HCT116 (cell line): ENCODE data around the gene PEX19. TPM values are rescaled to one million over a fixed set of nuclear protein-coding genes. Genes with fewer than 3 reads are reported as not detected.

Source experiments
- ATAC-seq: fragments of 200-7000 bp; cut with Tn5 transposase; 2 replicates; pipeline ENCODE4 v1.9.1; 2020; ENCODE audit warnings: mild to moderate bottlenecking, moderate library complexity
- BruUV-seq: library from RNA; stranded (reverse); fragments of 400-500 nt; replicated peaks from 2 replicates; lab custom pipeline; 2021; lab: Mats Ljungman, UMichigan
- CTCF ChIA-PET: fragments of 300-600 bp; sonication (Branson Sonifier 250); formaldehyde crosslinking; loops from one replicate; lab custom pipeline; 2021; ENCODE audit warnings: antibody characterized with exemption; lab: Charles Lee
- POLR2A ChIA-PET: fragments of 300-600, 350-600 bp; sonication (Branson Sonifier 250); formaldehyde crosslinking; loops from one replicate; lab custom pipeline; 2021; ENCODE audit warnings: antibody characterized with exemption; lab: Charles Lee
- RAD21 ChIA-PET, 2 experiments: fragments of 300-600 bp; sonication (Branson Sonifier 250); formaldehyde crosslinking; loops; one replicate each; lab custom pipeline; 2023; ENCODE audit warnings: low total read pairs in 2 of 2; ENCODE audit not compliant: uncharacterized antibody in 2 of 2, unreplicated experiment in 2 of 2, low non-redundant PET in 1 of 2; lab: Charles Lee
- DNase-seq: peaks from one replicate; pipeline ENCODE4 v3.0.0-alpha.2; 2010; ENCODE audit warnings: low read depth, low spot score
- H2AFZ ChIP-seq: fragments of 200-600 bp; shearing (Covaris generic), sonication (generic); 2 replicates; pipeline ENCODE4 v1.6.1; 2017; ENCODE audit warnings: low read depth, mixed run types, mixed read lengths, antibody characterized with exemption, low read length; ENCODE audit not compliant: poor library complexity, severe bottlenecking
- H3K27ac ChIP-seq: 2 replicates; pipeline ENCODE4 v1.5.1; 2012; ENCODE audit warnings: low read depth, low read length
- H3K27me3 ChIP-seq: fragments of 200-600 bp; sonication (generic); 2 replicates; pipeline ENCODE4 v1.6.1; 2016; ENCODE audit warnings: mixed run types, low read length, mixed read lengths; ENCODE audit not compliant: insufficient read depth
- H3K36me3 ChIP-seq, 2 experiments: fragments of 200-500 bp in 1 of 2; fragments of 200-600 bp in 1 of 2; sonication (Bioruptor generic) in 1 of 2; sonication (generic) in 1 of 2; 2 replicates each; pipeline versions ENCODE4 v1.5.1 to v1.6.1; 2014 to 2016; ENCODE audit warnings: low read length in 2 of 2, inconsistent platforms in 1 of 2, mixed read lengths in 1 of 2, mixed run types in 1 of 2; ENCODE audit not compliant: insufficient read depth in 2 of 2, control insufficient read depth in 1 of 2
- H3K4me1 ChIP-seq, 2 experiments: fragments of 200-600 bp in 1 of 2; sonication (generic) in 1 of 2; 2 replicates each; pipeline versions ENCODE4 v1.5.1 to v1.6.1; 2012 to 2017; ENCODE audit warnings: low read length in 2 of 2, inconsistent platforms in 1 of 2, mild to moderate bottlenecking in 1 of 2, mixed read lengths in 1 of 2, mixed run types in 1 of 2, moderate library complexity in 1 of 2; ENCODE audit not compliant: insufficient read depth in 2 of 2, control insufficient read depth in 1 of 2
- H3K4me2 ChIP-seq: fragments of 200-600 bp; sonication (generic); 2 replicates; pipeline ENCODE4 v1.6.1; 2017; ENCODE audit warnings: mixed run types, low read length, mixed read lengths
- H3K4me3 ChIP-seq, 2 experiments: fragments of 200-600 bp in 1 of 2; sonication (generic) in 1 of 2; replicated peaks in 1 of 2; 2 replicates each; pipeline ENCODE4 v1.5.1; 2011 to 2016; ENCODE audit warnings: low read length in 2 of 2, control low read depth in 1 of 2, low read depth in 1 of 2, mild to moderate bottlenecking in 1 of 2, mixed read lengths in 1 of 2, mixed run types in 1 of 2
- H3K79me2 ChIP-seq: fragments of 200-600 bp; sonication (generic); 2 replicates; pipeline ENCODE4 v1.6.1; 2017; ENCODE audit warnings: mild to moderate bottlenecking, mixed run types, low read length, moderate library complexity, mixed read lengths; ENCODE audit not compliant: insufficient read depth
- H3K9ac ChIP-seq: fragments of 200-600 bp; sonication (generic); 2 replicates; pipeline ENCODE4 v1.6.1; 2016; ENCODE audit warnings: low read length, mixed read lengths
- H3K9me2 ChIP-seq: fragments of 200-600 bp; sonication (generic), shearing (Covaris generic); 2 replicates; pipeline ENCODE4 v1.6.1; 2017; ENCODE audit warnings: mixed run types, mild to moderate bottlenecking, moderate library complexity; ENCODE audit not compliant: insufficient read depth
- H3K9me3 ChIP-seq, 2 experiments: fragments of 200-500 bp in 1 of 2; fragments of 200-600 bp in 1 of 2; sonication (Bioruptor generic) in 1 of 2; sonication (generic) in 1 of 2; 2 replicates each; pipeline ENCODE4 v1.6.1; 2014 to 2017; ENCODE audit warnings: low read length in 2 of 2, mixed read lengths in 2 of 2, inconsistent platforms in 1 of 2, low read depth in 1 of 2, mild to moderate bottlenecking in 1 of 2, mixed run types in 1 of 2, moderate library complexity in 1 of 2; ENCODE audit not compliant: control insufficient read depth in 1 of 2, insufficient read depth in 1 of 2
- H4K20me1 ChIP-seq: fragments of 200-600 bp; sonication (generic), shearing (Covaris generic); 2 replicates; pipeline ENCODE4 v1.6.1; 2017; ENCODE audit warnings: mixed run types, mild to moderate bottlenecking, moderate library complexity; ENCODE audit not compliant: insufficient read depth
- FOSL1 ChIP-seq: IDR thresholded peaks from 2 replicates; pipeline ENCODE4 v1.6.1; 2012; ENCODE audit warnings: low read depth
- POLR2A ChIP-seq: IDR thresholded peaks from 2 replicates; pipeline ENCODE4 v1.7.0; 2011; ENCODE audit warnings: borderline replicate concordance; ENCODE audit not compliant: insufficient read depth, insufficient read length; ENCODE audit errors: extremely low read depth
- SP1 ChIP-seq: IDR thresholded peaks from 2 replicates; pipeline ENCODE4 v1.6.1; 2012; ENCODE audit warnings: low read depth
- SRF ChIP-seq: IDR thresholded peaks from 2 replicates; pipeline ENCODE4 v1.6.1; 2012; ENCODE audit warnings: low read depth
- intact Hi-C: fragments of 100-400 bp; cut with micrococcal nuclease; formaldehyde crosslinking; loops from 2 replicates; pipeline ENCODE4 v1.10.0; 2022
- total RNA-seq: library from RNA; stranded (reverse); gene quantifications from one replicate; pipeline ENCODE4 v1.2.1, GENCODE V29; 2021; ENCODE audit not compliant: unreplicated experiment
- TF ChIP-seq, protein P1 (sequence below), 3 experiments: fragments of 200-600 bp in 1 of 3; sonication (generic) in 1 of 3; IDR thresholded peaks in 2 of 3; conservative IDR thresholded peaks in 1 of 3; 2 replicates each; pipeline ENCODE4 v1.5.1; 2012 to 2017; ENCODE audit warnings: low read depth in 2 of 3, low read length in 2 of 3, antibody characterized with exemption in 1 of 3, borderline replicate concordance in 1 of 3, control low read depth in 1 of 3, mild to moderate bottlenecking in 1 of 3, mixed read lengths in 1 of 3, mixed run types in 1 of 3, moderate library complexity in 1 of 3; ENCODE audit not compliant: insufficient read depth in 1 of 3
- TF ChIP-seq, protein P2 (sequence below): IDR thresholded peaks from 2 replicates; pipeline ENCODE4 v1.6.1; 2011; ENCODE audit warnings: mild to moderate bottlenecking, low read length, moderate library complexity; ENCODE audit not compliant: insufficient replicate concordance; ENCODE audit errors: extremely low read depth

Gene PEX19
- total RNA-seq, 1 experiment from 2014 or later = 35.9 TPM

DNA sequence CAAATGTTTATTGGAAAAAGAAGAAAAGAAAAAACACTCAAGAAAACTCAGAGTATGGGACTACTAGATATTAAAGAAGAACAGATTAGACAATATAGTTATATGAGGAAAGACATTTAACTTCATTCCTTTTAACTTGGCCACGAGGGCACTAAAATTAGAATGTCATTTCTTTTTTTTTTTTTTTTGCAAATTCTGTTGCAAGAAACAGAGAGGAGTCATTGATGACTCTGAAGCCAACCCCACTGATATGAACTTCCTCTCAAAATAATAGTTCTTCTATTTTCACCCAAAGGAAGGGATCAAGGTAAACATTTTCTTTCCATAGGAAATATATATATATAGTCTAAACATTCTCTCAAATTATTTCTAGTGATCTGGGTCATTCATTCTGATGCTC lies 24.6 kb upstream of the PEX19 start:
- CTCF ChIA-PET = no interaction called here
- no peak for ATAC-seq
- no peak overlapping the region for H3K9ac ChIP-seq
- H3K4me1 ChIP-seq = no peaks in the 10 kb centered on the region
- no TSS peak for BruUV-seq
- H3K79me2 ChIP-seq = peaks cover 5% of the 10 kb centered on the region; the same call in 1 of the 2 replicates
- RAD21 ChIA-PET = no interaction called here
- no peaks in the 10 kb centered on the region for H3K9me2 ChIP-seq
- no peak for DNase-seq
- POLR2A ChIA-PET = no interaction called here
- H4K20me1 ChIP-seq = no peaks in the 10 kb centered on the region
- no peak overlapping the region for H3K4me3 ChIP-seq
- H3K4me2 ChIP-seq = no peak overlapping the region
- peaks cover 45 to 76% of the 10 kb centered on the region in 2 experiments for H3K36me3 ChIP-seq
- H3K9me3 ChIP-seq = no peaks in the 10 kb centered on the region
- no peak overlapping the region for H3K27ac ChIP-seq
- intact Hi-C loops = no loop called here
- H2AFZ ChIP-seq = no peak overlapping the region
- no peaks in the 10 kb centered on the region for H3K27me3 ChIP-seq
- TF ChIP-seq FOSL1 = no peak
- TF ChIP-seq, protein P1, sequence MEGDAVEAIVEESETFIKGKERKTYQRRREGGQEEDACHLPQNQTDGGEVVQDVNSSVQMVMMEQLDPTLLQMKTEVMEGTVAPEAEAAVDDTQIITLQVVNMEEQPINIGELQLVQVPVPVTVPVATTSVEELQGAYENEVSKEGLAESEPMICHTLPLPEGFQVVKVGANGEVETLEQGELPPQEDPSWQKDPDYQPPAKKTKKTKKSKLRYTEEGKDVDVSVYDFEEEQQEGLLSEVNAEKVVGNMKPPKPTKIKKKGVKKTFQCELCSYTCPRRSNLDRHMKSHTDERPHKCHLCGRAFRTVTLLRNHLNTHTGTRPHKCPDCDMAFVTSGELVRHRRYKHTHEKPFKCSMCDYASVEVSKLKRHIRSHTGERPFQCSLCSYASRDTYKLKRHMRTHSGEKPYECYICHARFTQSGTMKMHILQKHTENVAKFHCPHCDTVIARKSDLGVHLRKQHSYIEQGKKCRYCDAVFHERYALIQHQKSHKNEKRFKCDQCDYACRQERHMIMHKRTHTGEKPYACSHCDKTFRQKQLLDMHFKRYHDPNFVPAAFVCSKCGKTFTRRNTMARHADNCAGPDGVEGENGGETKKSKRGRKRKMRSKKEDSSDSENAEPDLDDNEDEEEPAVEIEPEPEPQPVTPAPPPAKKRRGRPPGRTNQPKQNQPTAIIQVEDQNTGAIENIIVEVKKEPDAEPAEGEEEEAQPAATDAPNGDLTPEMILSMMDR (IDR thresholded peaks at IDR 0.05 in 2 of 3, conservative IDR thresholded peaks at IDR 0.05 in 1 of 3; ENCODE audit: borderline replicate concordance in 1 of 3, insufficient read depth in 1 of 3, low read depth in 2 of 3, low read length in 2 of 3) = no peak

DNA sequence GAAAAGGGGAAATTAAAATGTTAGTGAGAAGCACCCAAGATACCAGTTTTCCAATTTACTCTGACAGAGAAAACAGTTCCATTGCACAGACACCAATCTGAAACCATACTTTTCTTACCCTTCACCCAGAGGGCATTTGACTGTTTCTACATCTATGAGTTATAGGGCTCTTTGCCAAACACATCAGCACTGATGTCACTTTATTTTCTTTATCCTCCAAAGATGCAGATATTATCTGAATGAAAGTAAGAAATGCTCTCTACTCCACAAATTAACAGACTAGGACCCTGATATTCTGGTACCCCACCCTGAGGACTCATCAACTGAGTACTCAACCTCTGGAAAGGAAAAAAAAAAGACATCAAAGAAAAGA lies 24.2 kb upstream of the PEX19 start:
- no peak overlapping the region for H3K9ac ChIP-seq
- no peaks in the 10 kb centered on the region for H4K20me1 ChIP-seq
- peaks cover 3% of the 10 kb centered on the region; the same call in 1 of the 2 replicates for H3K79me2 ChIP-seq
- no peak overlapping the region for H3K4me3 ChIP-seq
- TF ChIP-seq, protein P2, sequence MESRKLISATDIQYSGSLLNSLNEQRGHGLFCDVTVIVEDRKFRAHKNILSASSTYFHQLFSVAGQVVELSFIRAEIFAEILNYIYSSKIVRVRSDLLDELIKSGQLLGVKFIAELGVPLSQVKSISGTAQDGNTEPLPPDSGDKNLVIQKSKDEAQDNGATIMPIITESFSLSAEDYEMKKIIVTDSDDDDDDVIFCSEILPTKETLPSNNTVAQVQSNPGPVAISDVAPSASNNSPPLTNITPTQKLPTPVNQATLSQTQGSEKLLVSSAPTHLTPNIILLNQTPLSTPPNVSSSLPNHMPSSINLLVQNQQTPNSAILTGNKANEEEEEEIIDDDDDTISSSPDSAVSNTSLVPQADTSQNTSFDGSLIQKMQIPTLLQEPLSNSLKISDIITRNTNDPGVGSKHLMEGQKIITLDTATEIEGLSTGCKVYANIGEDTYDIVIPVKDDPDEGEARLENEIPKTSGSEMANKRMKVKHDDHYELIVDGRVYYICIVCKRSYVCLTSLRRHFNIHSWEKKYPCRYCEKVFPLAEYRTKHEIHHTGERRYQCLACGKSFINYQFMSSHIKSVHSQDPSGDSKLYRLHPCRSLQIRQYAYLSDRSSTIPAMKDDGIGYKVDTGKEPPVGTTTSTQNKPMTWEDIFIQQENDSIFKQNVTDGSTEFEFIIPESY = no peak
- TF ChIP-seq SP1 (no peak), SRF (no peak), POLR2A (no peak)
- H2AFZ ChIP-seq = no peak overlapping the region
- ChIA-PET CTCF (no interaction called here), RAD21 (no interaction called here), POLR2A (no interaction called here)
- no peaks in the 10 kb centered on the region for H3K9me3 ChIP-seq
- H3K4me2 ChIP-seq = no peak overlapping the region
- peaks cover 45 to 77% of the 10 kb centered on the region in 2 experiments for H3K36me3 ChIP-seq
- no peaks in the 10 kb centered on the region for H3K9me2 ChIP-seq
- intact Hi-C loops = no loop called here
- H3K27me3 ChIP-seq = no peaks in the 10 kb centered on the region
- no peaks in the 10 kb centered on the region for H3K4me1 ChIP-seq
- no peak overlapping the region for H3K27ac ChIP-seq
- DNase-seq (no peak), ATAC-seq (no peak)
- no TSS peak for BruUV-seq
